Right atrium auricular region (tissue), 2 donors: ENCODE data around the gene LIN52. TPM values are rescaled to one million over a fixed set of nuclear protein-coding genes. Genes with fewer than 3 reads are reported as not detected.

Experiments used
- DNase-seq: peaks from one replicate; pipeline ENCODE4 v3.0.0-alpha.2; 2019; ENCODE audit warnings: low spot score
- H3K27ac ChIP-seq, 2 donors: fragments of 200-600 bp; sonication (generic); 1 replicate in 1 of 2; 2 replicates in 1 of 2; pipeline ENCODE4 v1.5.1; 2016 to 2019
- H3K27me3 ChIP-seq, 2 donors: fragments of 200-600 bp; sonication (generic); one replicate each; pipeline versions ENCODE4 v1.5.1 to v1.6.0; 2017 to 2019
- H3K36me3 ChIP-seq: fragments of 200-600 bp; sonication (generic); one replicate; pipeline ENCODE4 v1.5.1; 2016
- H3K4me1 ChIP-seq, 2 donors: fragments of 200-600 bp; sonication (generic); one replicate each; pipeline versions ENCODE4 v1.5.1 to v1.6.0; 2017 to 2019
- H3K4me3 ChIP-seq, 2 donors: fragments of 200-600 bp; sonication (generic); 1 replicate in 1 of 2; 2 replicates in 1 of 2; pipeline ENCODE4 v1.5.1; 2017 to 2019; ENCODE audit warnings: mild to moderate bottlenecking in 1 of 2, moderate library complexity in 1 of 2
- H3K9me3 ChIP-seq, 2 donors: fragments of 200-600 bp; sonication (generic); one replicate each; pipeline ENCODE4 v1.5.1; 2019
- CTCF ChIP-seq, 2 donors: fragments of 200-600 bp; sonication (generic); IDR thresholded peaks; one replicate each; pipeline ENCODE4 v1.5.1; 2019; ENCODE audit warnings: antibody characterized with exemption in 2 of 2
- total RNA-seq, 2 donors: library from RNA; depleted of rRNA; stranded (reverse); fragments of >200 nt; gene quantifications; one replicate each; pipeline ENCODE4 v1.1.0, GENCODE V29; 2016

The LIN52 gene
- total RNA-seq, 2 donors from 2014 or later = 7.1 to 7.4 TPM

- TF ChIP-seq CTCF (IDR thresholded peaks at IDR 0.05) = no peak
- Histone ChIP-seq H3K27me3 (no peaks in the 10 kb centered on the region), H3K27ac (no peak overlapping the region), H3K36me3 (no peaks in the 10 kb centered on the region), H3K4me1 (peaks cover 0 to 4% of the 10 kb centered on the region in 2 donors), H3K4me3 (no peak overlapping the region), H3K9me3 (no peaks in the 10 kb centered on the region)
- DNase-seq = no peak
These were observed 164.9 kb downstream of the LIN52 start for GRCh38 chr14:74249433-74250375.

Other genes with a start within 250 kb of the LIN52 start
- gene PTGR2, start 233.1 kb upstream of the LIN52 start, total RNA-seq = 10 to 100 TPM; 15.9 to 25.0 TPM
- gene ZNF410, start 198.1 kb upstream of the LIN52 start, total RNA-seq = 10 to 100 TPM; 16.2 to 23.4 TPM
- gene FAM161B, start 134.9 kb upstream of the LIN52 start, total RNA-seq = 1 to 10 TPM; 2.3 to 3.2 TPM
- 10 to 100 TPM; 34.2 to 64.9 TPM for gene COQ6, start 134.7 kb upstream of the LIN52 start, total RNA-seq
- 1 to 10 TPM; 4.8 to 5.8 TPM for gene ENTPD5, start 65.7 kb upstream of the LIN52 start, total RNA-seq
- 1 to 10 TPM; 3.3 to 5.7 TPM for gene BBOF1, start 65.6 kb upstream of the LIN52 start, total RNA-seq
- gene ALDH6A1, start 503 bp upstream of the LIN52 start, total RNA-seq = 10 to 100 TPM; 28.8 to 37.2 TPM
- gene VSX2, start 154.5 kb downstream of the LIN52 start, total RNA-seq = not detected
- gene ABCD4, start 218.0 kb downstream of the LIN52 start, total RNA-seq = 10 to 100 TPM; 17.0 to 18.1 TPM